Neutrophil (primary cell): ENCODE data around the gene SIK2.

Experiments
- H3K27ac ChIP-seq: fragments of 200-600 bp; sonication (generic); 2 replicates; pipeline ENCODE4 v1.5.1; 2016; ENCODE audit warnings: mild to moderate bottlenecking, moderate library complexity
- H3K27me3 ChIP-seq: fragments of 200-600 bp; sonication (generic); 2 replicates; pipeline ENCODE4 v1.6.0; 2016; ENCODE audit warnings: mild to moderate bottlenecking
- H3K36me3 ChIP-seq: fragments of 200-600 bp; sonication (generic); 2 replicates; pipeline ENCODE4 v1.5.1; 2017
- H3K4me1 ChIP-seq, 2 experiments: fragments of 200-600 bp in 1 of 2; sonication (generic) in 1 of 2; 1 replicate in 1 of 2; 2 replicates in 1 of 2; pipeline versions ENCODE4 v1.5.1 to v1.6.1; 2013 to 2016; ENCODE audit warnings: low read depth in 1 of 2, low read length in 1 of 2, mild to moderate bottlenecking in 1 of 2, moderate library complexity in 1 of 2; ENCODE audit not compliant: control insufficient read depth in 1 of 2, insufficient read depth in 1 of 2
- H3K4me3 ChIP-seq, 2 experiments: fragments of 200-600 bp in 1 of 2; sonication (generic) in 1 of 2; 1 replicate in 1 of 2; 2 replicates in 1 of 2; pipeline ENCODE4 v1.5.1; 2013 to 2016; ENCODE audit warnings: low read depth in 1 of 2, low read length in 1 of 2, mild to moderate bottlenecking in 1 of 2, moderate library complexity in 1 of 2
- H3K9me3 ChIP-seq: fragments of 200-600 bp; sonication (generic); 2 replicates; pipeline ENCODE4 v1.5.1; 2016
- TF ChIP-seq, protein P1 (sequence below): fragments of 200-600 bp; sonication (generic); IDR thresholded peaks from 2 replicates; pipeline ENCODE4 v1.5.1; 2016; ENCODE audit warnings: antibody characterized with exemption

The SIK2 gene

DNA sequence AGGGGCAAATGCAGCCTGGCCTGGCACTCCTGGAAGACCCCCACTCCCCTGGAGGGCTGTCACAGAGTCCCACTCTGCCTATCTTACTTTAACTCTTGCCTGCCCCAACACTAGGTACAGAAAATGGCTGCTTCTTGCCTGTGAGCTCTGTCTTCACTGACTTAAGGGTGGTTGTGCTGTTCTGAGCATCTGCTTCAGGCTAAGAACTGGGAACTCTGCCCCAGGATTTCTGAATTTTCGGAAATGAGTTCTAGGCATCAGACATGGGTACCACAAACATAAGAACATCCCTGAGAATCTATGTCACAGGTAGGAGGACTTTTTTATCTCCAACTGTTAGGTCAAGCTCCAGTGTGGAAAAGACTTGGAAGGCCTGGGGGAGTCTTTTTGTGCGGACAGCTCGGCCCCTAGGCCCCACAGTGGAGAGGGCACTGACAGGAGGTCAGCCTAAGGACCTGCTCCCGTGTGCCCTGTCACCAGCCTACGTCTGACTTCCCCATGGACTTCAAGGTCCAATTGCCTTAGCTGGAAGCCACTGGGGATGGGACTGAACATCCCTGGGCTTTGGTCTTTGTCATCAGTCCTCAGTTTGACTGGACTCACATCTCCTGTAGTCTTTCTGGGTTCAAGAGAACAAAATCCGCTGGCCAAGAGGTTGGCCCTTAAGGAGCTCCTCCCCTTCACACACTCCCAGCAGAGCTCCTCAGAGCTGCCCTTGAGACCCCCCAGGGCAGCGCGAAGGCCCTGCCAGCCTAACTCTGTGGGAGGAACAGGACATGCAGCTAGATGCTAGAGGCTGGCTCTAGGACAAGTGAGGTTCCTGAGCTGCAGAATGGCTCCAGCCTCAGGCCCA is 132.1 kb downstream of the SIK2 start:
- H3K27ac ChIP-seq = no peak overlapping the region
- peaks cover 6 to 20% of the 10 kb centered on the region in 2 experiments for H3K4me1 ChIP-seq

DNA sequence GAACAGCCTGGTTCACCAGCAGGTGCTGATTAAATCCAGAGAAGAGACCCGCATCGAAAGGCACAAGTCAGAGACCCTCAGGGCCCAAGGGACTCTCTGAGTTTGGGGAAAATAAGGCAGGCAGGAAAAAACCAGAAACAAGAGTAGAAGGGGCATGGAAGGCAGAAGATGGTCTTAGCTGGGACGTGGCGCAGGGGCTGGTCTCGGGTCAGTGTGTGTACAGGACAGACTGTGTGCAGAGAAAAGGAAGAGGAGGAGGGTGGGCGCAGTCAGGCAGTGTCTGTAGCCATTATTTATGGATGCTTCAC is 132.7 kb downstream of the SIK2 start:
- peaks cover 6 to 20% of the 10 kb centered on the region in 2 experiments for H3K4me1 ChIP-seq
- TF ChIP-seq, protein P1, sequence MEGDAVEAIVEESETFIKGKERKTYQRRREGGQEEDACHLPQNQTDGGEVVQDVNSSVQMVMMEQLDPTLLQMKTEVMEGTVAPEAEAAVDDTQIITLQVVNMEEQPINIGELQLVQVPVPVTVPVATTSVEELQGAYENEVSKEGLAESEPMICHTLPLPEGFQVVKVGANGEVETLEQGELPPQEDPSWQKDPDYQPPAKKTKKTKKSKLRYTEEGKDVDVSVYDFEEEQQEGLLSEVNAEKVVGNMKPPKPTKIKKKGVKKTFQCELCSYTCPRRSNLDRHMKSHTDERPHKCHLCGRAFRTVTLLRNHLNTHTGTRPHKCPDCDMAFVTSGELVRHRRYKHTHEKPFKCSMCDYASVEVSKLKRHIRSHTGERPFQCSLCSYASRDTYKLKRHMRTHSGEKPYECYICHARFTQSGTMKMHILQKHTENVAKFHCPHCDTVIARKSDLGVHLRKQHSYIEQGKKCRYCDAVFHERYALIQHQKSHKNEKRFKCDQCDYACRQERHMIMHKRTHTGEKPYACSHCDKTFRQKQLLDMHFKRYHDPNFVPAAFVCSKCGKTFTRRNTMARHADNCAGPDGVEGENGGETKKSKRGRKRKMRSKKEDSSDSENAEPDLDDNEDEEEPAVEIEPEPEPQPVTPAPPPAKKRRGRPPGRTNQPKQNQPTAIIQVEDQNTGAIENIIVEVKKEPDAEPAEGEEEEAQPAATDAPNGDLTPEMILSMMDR = no peak
- H3K4me3 ChIP-seq = no peak overlapping the region
- no peak overlapping the region for H3K27ac ChIP-seq
- H3K36me3 ChIP-seq = peaks cover 14% of the 10 kb centered on the region
- no peaks in the 10 kb centered on the region for H3K9me3 ChIP-seq
- no peaks in the 10 kb centered on the region for H3K27me3 ChIP-seq

More for the DNA sequence above, 132.1 kb downstream of the SIK2 start:
- H3K27me3 ChIP-seq = no peaks in the 10 kb centered on the region
- peaks cover 14% of the 10 kb centered on the region for H3K36me3 ChIP-seq
- no peaks in the 10 kb centered on the region for H3K9me3 ChIP-seq
- no peak overlapping the region for H3K4me3 ChIP-seq
- TF ChIP-seq, protein P1 = no peak

DNA sequence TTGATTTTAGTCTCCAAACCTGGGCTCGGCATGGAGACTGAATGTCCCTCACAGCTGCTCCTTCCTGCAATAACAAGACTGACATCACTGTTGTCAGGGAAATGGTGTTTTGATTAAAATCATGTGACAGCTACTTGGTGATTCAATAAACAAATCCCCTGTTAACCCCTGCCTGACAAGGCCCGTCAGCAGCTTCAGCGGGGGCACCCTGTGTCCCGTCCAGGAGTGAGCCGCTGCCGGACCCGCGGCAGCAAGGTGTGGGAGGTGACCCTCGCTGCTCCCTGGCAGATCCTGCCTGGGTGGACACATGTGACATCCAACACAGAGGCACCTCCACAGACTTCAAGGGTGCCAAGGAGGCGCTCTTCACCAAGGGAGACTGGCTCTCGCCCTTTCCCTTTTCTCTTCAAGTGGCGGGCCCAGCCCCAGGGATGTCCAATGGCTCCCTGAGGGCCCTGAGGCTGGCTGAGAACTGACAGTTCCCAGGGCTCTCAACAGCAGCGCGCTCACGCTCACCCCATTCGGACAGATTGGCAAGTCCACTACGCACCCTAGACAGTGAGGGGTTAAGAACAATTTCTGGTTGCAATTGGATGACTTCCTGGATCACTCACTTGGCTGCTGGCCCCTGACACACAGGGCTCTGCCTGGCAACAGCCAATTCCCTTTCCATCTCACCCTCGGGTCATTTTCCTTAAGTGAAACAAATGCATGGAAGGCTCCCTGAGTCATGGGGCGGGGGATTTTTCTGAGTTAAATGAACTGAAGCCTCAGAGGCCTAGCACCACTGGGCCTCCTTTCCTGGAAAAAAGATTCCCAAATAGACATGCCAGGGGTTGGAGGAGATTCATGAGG is 133.2 kb downstream of the SIK2 start:
- H3K27me3 ChIP-seq = no peaks in the 10 kb centered on the region
- peaks cover 14% of the 10 kb centered on the region for H3K36me3 ChIP-seq
- H3K27ac ChIP-seq = no peak overlapping the region
- TF ChIP-seq, protein P1 = no peak
- no peak overlapping the region for H3K4me3 ChIP-seq
- peaks cover 6 to 20% of the 10 kb centered on the region in 2 experiments for H3K4me1 ChIP-seq
- H3K9me3 ChIP-seq = no peaks in the 10 kb centered on the region

DNA sequence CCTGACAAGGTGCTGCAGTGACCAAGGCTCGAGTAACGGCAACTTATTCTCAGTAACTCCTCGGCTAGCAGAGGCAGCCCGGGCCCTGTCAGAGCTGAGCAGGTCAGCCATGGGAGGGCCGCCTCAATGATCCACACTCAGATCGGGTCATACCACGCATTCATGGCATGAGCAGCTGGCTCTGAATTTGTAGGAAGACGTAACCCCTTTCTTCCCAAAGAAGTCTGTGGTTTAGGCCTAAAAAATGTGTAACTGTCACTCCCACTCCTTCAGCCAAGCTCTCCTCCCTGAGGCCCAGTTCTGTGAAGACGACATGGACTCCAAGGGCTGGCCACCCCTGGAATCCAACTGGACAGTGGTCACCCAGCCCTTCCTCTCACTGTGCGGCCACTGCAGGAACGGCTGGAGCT is 133.9 kb downstream of the SIK2 start:
- Histone ChIP-seq H3K36me3 (peaks cover 14% of the 10 kb centered on the region), H3K27ac (no peak overlapping the region), H3K4me3 (no peak overlapping the region), H3K27me3 (no peaks in the 10 kb centered on the region), H3K4me1 (peaks cover 6 to 20% of the 10 kb centered on the region in 2 experiments), H3K9me3 (no peaks in the 10 kb centered on the region)
- TF ChIP-seq, protein P1 = no peak

DNA sequence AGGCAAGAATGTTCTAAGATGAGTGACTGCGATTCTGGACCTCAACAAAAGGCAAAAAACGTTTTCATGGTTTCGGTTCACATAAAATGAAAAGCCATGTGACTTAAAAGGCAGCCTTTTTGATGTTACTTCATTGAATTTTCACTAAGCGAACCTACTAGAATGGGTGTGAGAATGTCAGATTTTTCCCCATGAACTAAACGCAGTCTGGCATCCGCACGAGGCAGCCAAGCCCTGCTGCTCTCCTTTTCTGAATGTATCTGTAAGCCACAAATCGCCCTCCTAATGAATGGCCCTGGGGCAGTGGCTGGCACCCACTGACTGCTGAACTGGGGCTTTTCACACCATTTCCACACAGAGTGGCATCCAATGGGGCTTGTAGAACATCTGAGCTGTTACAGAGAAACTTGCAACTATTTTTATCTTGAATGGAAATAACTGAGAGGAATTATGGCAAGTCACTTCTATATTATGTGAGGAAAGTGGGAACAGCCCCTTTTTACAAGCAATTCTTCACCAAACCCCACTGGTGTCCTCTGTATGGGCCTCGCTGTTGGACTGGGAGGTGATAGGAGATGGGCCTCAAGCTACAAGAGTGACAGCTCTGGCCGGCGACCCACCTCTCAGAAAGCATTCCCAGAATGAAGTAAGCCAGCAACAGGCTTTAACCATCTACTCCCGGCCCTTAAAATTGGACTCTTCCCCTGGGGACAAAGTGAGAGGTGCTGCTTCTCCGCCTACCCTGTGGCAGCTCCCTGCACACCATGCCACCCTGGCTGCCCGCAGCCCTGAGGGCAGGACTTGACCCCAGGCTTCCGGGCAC is 134.6 kb downstream of the SIK2 start:
- Histone ChIP-seq H3K27me3 (no peaks in the 10 kb centered on the region), H3K4me3 (no peak overlapping the region), H3K36me3 (peaks cover 19% of the 10 kb centered on the region), H3K9me3 (no peaks in the 10 kb centered on the region), H3K4me1 (peaks cover 6 to 20% of the 10 kb centered on the region in 2 experiments), H3K27ac (no peak overlapping the region)
- TF ChIP-seq, protein P1 = no peak
